NCI-H510A treated with DMSO at 0.1 percent for 48 hours (cell line): Measurements from ENCODE around the gene SEMA6A.

Experiments
- DNase-seq: peaks from one replicate; lab custom pipeline; 2025; lab: John Stamatoyannopoulos, UW

Gene SEMA6A

GRCh38 chr5:116459301-116459700 is 115.3 kb downstream of the SEMA6A start:
- no peak for DNase-seq

GRCh38 chr5:116457062-116457461 is 117.6 kb downstream of the SEMA6A start:
- DNase-seq, result no peak

- no peak for DNase-seq
These were observed 118.6 kb downstream of the SEMA6A start for GRCh38 chr5:116456036-116456435.

GRCh38 chr5:116455061-116455460 is 119.6 kb downstream of the SEMA6A start:
- DNase-seq, result no peak

- no peak for DNase-seq
These were observed 120.2 kb downstream of the SEMA6A start for GRCh38 chr5:116454417-116454927.

GRCh38 chr5:116453988-116454411 is 120.6 kb downstream of the SEMA6A start:
- DNase-seq, result no peak

GRCh38 chr5:116452774-116453368 is 121.8 kb downstream of the SEMA6A start:
- DNase-seq, result peak; percentile 6

GRCh38 chr5:116451905-116452450 is 122.6 kb downstream of the SEMA6A start:
- DNase-seq, result no peak

GRCh38 chr5:116451066-116451465 is 123.6 kb downstream of the SEMA6A start:
- DNase-seq, result no peak

- DNase-seq, result no peak
These were observed 125.2 kb downstream of the SEMA6A start for GRCh38 chr5:116449458-116449857.

- DNase-seq, result no peak
These were observed 125.7 kb downstream of the SEMA6A start for GRCh38 chr5:116448870-116449427.

- DNase-seq, result no peak
These were observed 126.2 kb downstream of the SEMA6A start for GRCh38 chr5:116448450-116448849.

- no peak for DNase-seq
These were observed 128.1 kb downstream of the SEMA6A start for GRCh38 chr5:116446356-116447005.

GRCh38 chr5:116445311-116445710 is 129.3 kb downstream of the SEMA6A start:
- DNase-seq, result no peak

- peak; percentile 38 for DNase-seq
These were observed 130.0 kb downstream of the SEMA6A start for GRCh38 chr5:116444373-116445295.

GRCh38 chr5:116442931-116443551 is 131.6 kb downstream of the SEMA6A start:
- no peak for DNase-seq

GRCh38 chr5:116442095-116442534 is 132.5 kb downstream of the SEMA6A start:
- peak; percentile 50 for DNase-seq

GRCh38 chr5:116441223-116441622 is 133.4 kb downstream of the SEMA6A start:
- DNase-seq, result peak; percentile 75

GRCh38 chr5:116440457-116441001 is 134.1 kb downstream of the SEMA6A start:
- no peak for DNase-seq

GRCh38 chr5:116439905-116440304 is 134.7 kb downstream of the SEMA6A start:
- DNase-seq, result no peak

- no peak for DNase-seq
These were observed 135.6 kb downstream of the SEMA6A start for GRCh38 chr5:116438979-116439554.
